Tibial artery (tissue), 4 donors: Measurements from ENCODE around the gene CCDC57.

ENCODE experiments used
- DNase-seq, 2 donors: peaks; one replicate each; pipeline ENCODE4 v3.0.0-alpha.2; 2019
- H3K27ac ChIP-seq, 2 donors: fragments of 200-600 bp; sonication (generic) in 1 of 2; 1 replicate in 1 of 2; 2 replicates in 1 of 2; pipeline ENCODE4 v1.5.1; 2018 to 2019; ENCODE audit warnings: mild to moderate bottlenecking in 1 of 2
- H3K27me3 ChIP-seq, 2 donors: fragments of 200-600 bp; sonication (generic) in 1 of 2; one replicate each; pipeline versions ENCODE4 v1.5.1 to v1.6.0; 2016 to 2019
- H3K36me3 ChIP-seq, 3 donors: fragments of 200-600 bp; sonication (generic) in 2 of 3; one replicate each; pipeline ENCODE4 v1.5.1; 2016 to 2019; ENCODE audit warnings: mild to moderate bottlenecking in 2 of 3
- H3K4me1 ChIP-seq, 4 donors: fragments of 200-600 bp; sonication (generic) in 2 of 4; 1 replicate in 3 of 4; 2 replicates in 1 of 4; pipeline ENCODE4 v1.5.1; 2016 to 2019
- H3K4me3 ChIP-seq, 2 donors: fragments of 200-600 bp; sonication (generic) in 1 of 2; 1 replicate in 1 of 2; 2 replicates in 1 of 2; pipeline ENCODE4 v1.5.1; 2018 to 2019; ENCODE audit warnings: mild to moderate bottlenecking in 2 of 2
- H3K9me3 ChIP-seq, 3 donors: fragments of 200-600 bp; sonication (generic) in 1 of 3; one replicate each; pipeline ENCODE4 v1.5.1; 2016 to 2019
- intact Hi-C: fragments of 100-400 bp; cut with DNase I; formaldehyde crosslinking; loops from one replicate; pipeline ENCODE4 v1.15.0; 2023; ENCODE audit warnings: low total_unique reads
- TF ChIP-seq, protein P1 (sequence below), 2 experiments: fragments of 200-600 bp in 1 of 2; fragments of 450-650 bp in 1 of 2; IDR thresholded peaks; one replicate each; pipeline ENCODE4 v1.5.1; 2017 to 2019; ENCODE audit warnings: antibody characterized with exemption in 2 of 2, mild to moderate bottlenecking in 1 of 2, moderate library complexity in 1 of 2

Gene CCDC57

DNA sequence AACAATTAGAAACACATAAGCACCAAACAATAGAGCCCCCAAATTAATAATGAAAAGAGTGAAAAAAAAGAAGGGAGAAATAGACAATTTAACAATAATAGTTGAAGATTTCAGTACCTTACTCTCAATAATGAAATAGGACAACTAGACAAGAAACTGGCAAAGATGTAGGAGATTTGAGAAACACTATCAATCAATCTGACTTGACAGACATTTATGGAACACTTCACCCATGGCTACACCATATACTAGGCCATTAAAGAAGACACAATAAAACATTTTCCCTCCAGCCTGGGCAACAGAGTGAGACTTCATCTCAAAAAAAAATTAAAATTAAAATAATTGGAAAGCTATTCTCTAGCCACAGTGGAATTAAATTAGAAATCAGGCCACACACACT lies 142.0 kb downstream of the CCDC57 start:
- Histone ChIP-seq H3K27ac (no peak overlapping the region), H3K4me3 (no peak overlapping the region), H3K9me3 (no peaks in the 10 kb centered on the region), H3K4me1 (peaks cover 0 to 8% (median 3%) of the 10 kb centered on the region in 4 donors), H3K36me3 (no peaks in the 10 kb centered on the region), H3K27me3 (no peaks in the 10 kb centered on the region)
- intact Hi-C loops, result no loop called here
- TF ChIP-seq, protein P1, sequence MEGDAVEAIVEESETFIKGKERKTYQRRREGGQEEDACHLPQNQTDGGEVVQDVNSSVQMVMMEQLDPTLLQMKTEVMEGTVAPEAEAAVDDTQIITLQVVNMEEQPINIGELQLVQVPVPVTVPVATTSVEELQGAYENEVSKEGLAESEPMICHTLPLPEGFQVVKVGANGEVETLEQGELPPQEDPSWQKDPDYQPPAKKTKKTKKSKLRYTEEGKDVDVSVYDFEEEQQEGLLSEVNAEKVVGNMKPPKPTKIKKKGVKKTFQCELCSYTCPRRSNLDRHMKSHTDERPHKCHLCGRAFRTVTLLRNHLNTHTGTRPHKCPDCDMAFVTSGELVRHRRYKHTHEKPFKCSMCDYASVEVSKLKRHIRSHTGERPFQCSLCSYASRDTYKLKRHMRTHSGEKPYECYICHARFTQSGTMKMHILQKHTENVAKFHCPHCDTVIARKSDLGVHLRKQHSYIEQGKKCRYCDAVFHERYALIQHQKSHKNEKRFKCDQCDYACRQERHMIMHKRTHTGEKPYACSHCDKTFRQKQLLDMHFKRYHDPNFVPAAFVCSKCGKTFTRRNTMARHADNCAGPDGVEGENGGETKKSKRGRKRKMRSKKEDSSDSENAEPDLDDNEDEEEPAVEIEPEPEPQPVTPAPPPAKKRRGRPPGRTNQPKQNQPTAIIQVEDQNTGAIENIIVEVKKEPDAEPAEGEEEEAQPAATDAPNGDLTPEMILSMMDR (IDR thresholded peaks at IDR 0.05), result no peak
- no peak for DNase-seq

DNA sequence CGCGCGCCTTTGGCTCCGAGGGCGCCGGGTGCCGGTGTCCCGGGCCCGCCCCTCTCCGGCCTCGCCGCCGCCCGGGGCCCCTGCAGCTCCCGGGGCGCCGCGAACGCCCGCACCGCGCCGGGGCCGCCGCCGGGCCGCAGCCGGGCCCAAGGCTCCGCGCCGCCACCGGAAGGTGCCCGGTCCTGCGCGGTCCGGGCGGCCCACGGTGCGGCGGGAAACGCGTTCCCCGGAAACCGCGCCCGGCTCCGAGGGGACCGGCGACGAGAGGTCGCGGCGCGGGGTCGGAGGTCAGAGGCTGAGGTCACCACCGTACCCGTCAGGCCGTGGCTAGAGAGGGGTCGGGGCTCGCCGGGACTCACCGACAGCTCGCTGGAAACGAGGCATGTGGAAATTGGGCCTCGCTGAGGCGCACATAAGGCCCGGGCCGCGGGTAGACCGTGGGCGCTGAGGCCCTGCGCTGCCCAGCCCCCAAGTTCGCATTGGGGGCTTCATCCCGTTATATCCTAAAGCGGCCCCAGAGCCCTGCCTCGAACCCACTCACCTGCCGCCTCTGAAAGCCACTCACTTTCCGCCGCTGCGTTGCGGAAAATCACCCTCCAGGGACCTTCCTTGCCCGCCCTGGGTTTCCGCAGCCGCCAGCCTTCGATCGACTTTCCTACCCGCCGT lies 146.9 kb downstream of the CCDC57 start, which contains the start of gene DUS1L:
DUS1L (minus strand) TSS at position 167 of the 666 bp plus-strand sequence. CDS start 745 bp downstream, outside the sequence.
- peak within 1 kb of the TSS; percentile 82 to 86 for H3K27ac ChIP-seq
- H3K9me3 ChIP-seq, result no peaks in the 10 kb centered on the region
- H3K4me1 ChIP-seq, result peaks cover 0 to 26% (median 19%) of the 10 kb centered on the region in 4 donors
- intact Hi-C loops, result no loop called here
- TF ChIP-seq, protein P1 (IDR thresholded peaks at IDR 0.05), result peak in 1 of 2 experiments; percentile 9
- H3K4me3 ChIP-seq, result peak within 1 kb of the TSS; percentile 72 to 97
- H3K27me3 ChIP-seq, result no peaks in the 10 kb centered on the region
- no peak for DNase-seq
- H3K36me3 ChIP-seq, result peaks cover 12 to 34% (median 30%) of the 10 kb centered on the region in 3 donors

DNA sequence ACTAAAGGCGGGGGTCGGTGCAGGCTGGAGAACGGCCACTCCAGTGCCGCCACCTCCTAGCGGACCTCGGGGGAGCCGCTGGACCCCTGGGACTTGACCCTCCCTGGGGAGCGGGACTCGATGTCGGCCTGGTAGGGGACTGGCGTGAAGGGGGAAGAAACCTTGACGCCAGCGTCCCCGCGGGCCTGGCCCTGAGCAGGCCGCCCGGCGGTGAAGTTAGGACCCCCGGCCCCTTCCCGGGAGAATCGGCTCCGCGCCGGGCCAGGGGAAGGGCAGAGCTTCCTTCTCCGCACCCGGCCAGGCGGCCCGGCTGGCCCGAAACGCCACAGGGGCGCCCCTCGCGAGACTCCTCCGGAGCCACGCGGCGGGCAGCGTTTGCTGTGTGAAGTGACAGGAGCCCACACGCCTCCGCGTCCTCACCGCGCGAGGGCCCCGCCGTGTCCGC lies 147.4 kb downstream of the CCDC57 start:
- TF ChIP-seq, protein P1 (IDR thresholded peaks at IDR 0.05), result no peak
- H3K4me1 ChIP-seq, result peaks cover 0 to 26% (median 19%) of the 10 kb centered on the region in 4 donors
- peaks cover 16 to 39% (median 35%) of the 10 kb centered on the region in 3 donors for H3K36me3 ChIP-seq
- DNase-seq, result no peak
- peak overlapping the region; percentile 72 to 97 for H3K4me3 ChIP-seq
- peak overlapping the region; percentile 82 to 86 for H3K27ac ChIP-seq
- intact Hi-C loops, result no loop called here
- no peaks in the 10 kb centered on the region for H3K9me3 ChIP-seq
- H3K27me3 ChIP-seq, result no peaks in the 10 kb centered on the region

DNA sequence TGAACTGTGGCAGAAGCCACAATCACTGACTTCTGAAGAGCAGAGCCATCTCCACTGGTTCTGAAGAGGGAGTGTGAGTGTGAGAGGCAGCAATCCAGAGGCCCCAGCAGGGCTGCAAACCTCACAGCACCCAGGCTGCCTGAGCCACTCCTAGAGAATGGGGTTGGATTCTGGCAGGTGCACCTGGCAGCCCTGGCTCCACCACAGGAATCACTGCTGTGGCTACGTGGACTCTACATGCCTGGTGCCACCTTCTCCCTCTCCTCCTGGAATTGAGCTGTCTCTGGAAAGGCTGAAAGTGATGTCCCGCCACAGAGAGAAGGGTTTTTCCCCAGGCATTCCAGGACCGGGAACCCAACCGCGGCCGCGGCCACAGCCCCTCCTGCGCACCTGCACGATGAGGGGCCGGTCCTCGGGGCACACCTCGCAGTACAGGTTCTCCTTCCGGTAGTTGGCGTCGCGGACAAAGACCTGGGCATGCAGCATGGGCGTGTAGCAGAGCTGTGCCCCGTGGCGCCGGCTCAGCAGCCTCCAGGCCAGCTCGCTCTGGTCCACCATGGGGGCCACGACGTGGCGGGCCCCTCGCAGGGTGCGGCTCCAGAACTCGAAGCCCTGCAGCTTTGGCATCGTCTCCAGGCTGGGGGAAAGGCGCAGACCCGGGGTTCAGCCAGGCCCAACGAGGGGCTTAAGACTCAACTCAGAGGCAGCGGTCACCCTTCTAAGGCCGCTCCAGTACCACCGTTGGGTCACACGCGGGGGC lies 148.0 kb downstream of the CCDC57 start:
- H3K9me3 ChIP-seq, result no peaks in the 10 kb centered on the region
- no peaks in the 10 kb centered on the region for H3K27me3 ChIP-seq
- H3K4me3 ChIP-seq, result peak overlapping the region; percentile 72 to 97
- DNase-seq, result no peak
- intact Hi-C loops, result no loop called here
- H3K4me1 ChIP-seq, result peaks cover 0 to 26% (median 19%) of the 10 kb centered on the region in 4 donors
- H3K36me3 ChIP-seq, result peaks cover 16 to 45% (median 40%) of the 10 kb centered on the region in 3 donors
- H3K27ac ChIP-seq, result peak overlapping the region; percentile 82 to 86
- TF ChIP-seq, protein P1 (IDR thresholded peaks at IDR 0.05), result no peak

DNA sequence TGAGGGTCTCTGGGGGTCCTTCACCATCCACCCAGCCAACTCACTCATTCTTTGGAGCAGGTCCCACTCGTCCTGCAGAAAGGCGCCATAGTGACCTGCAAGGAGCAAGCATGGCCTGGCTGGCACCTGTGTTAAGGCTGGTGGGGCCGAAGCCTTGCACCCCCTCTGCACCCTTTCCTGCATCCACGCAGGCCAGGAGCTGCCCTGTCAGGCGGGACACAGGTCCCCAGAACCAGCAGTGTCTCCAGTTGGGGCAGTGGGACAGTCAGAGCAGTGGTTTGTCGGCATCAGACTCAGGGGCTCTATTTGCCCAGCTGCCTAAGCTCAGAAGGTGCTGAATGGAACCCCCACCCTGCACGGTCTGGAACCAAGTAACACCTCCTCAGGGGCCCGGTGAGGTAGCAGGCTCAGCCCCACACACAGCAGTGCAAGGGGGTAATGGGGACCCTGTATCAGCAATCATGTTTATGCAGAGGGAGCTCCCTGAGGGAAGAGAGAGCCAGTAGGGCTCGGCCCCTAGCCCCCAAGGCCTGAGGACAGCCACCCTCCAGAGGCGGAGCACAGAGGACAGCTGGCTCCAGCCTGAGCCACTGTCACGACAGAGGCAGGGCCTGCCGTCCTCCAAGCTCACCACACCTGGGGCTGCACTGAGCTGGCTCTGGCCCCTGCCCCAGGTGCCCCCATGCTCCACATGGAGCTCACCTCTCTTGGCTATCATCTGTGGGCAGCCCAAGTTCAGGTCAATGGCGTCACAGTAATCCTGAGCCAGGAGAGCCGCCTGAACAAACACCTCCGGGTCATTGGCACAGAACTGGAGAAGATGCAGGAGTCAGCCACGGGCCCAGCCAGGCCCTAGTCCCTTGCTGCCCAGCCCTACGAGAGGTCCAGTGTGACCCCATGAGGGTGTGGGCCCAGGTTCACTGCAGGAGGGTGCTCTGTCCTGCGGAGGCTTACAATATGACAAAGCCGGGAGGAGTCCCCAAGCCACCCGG lies 148.9 kb downstream of the CCDC57 start:
- Histone ChIP-seq H3K27me3 (no peaks in the 10 kb centered on the region), H3K4me1 (peaks cover 0 to 26% (median 19%) of the 10 kb centered on the region in 4 donors), H3K4me3 (peak overlapping the region in 1 of 2 donors; percentile 72), H3K9me3 (no peaks in the 10 kb centered on the region), H3K36me3 (peaks cover 16 to 54% (median 47%) of the 10 kb centered on the region in 3 donors), H3K27ac (peak overlapping the region in 1 of 2 donors; percentile 86)
- no peak for DNase-seq
- intact Hi-C loops, result no loop called here
- TF ChIP-seq, protein P1 (IDR thresholded peaks at IDR 0.05), result no peak
